ENCODE data around the gene XPR1.

XPR1 gene

DNA sequence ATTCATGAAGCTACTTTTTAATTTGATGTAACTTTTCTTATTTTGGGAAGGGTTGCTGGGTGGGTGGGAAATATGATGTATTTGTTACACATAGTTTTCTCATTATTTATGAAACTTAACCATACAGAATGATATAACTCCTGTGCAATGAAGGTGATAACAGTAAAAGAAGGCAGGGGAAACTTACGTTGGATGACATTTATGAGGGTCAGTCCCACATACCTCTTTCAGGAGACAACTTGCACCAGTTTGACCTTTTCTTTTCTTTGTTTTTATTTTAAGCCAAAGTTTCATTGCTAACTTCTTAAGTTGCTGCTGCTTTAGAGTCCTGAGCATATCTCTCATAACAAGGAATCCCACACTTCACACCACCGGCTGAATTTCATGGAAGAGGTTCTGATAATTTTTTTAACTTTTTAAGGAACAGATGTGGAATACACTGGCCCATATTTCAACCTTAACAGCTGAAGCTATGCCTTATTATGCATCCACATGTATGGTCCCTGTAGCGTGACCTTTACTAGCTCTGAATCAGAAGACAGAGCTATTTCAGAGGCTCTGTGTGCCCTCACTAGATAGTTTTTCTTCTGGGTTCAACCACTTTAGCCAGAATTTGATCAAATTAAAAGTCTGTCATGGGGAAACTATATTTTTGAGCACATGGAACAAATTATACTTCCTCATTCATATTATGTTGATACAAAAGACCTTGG lies 252.9 kb downstream of the XPR1 start:
- Histone ChIP-seq H3K36me3 (ENCODE audit: control insufficient read depth, low read depth, low read length) (peaks cover 3% of the 10 kb centered on the region), H3K4me1 (ENCODE audit: control insufficient read depth, low read depth, low read length) (no peaks in the 10 kb centered on the region), H3K27ac (ENCODE audit: low read length) (no peak overlapping the region)

DNA sequence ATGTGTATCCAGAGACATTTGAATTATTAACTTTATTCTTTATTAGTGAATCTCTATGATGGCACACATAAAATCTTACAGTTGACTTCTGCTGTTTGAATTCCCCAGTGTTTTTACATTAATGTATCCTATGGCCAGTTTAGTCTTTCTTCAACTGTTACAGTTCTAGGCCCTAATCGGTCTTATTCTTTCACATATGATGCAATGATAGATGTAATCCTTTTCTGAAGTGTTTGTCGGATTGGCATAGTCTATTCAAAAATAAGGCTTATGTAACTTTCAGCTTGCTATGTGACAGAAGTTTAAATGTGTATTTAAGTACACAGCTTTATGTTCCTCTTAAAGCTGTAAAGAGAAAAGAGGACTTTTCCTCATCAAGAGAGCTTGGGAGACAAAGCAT lies 254.5 kb downstream of the XPR1 start:
- Histone ChIP-seq H3K36me3 (ENCODE audit: control insufficient read depth, low read depth, low read length) (peaks cover 3% of the 10 kb centered on the region), H3K9me3 (ENCODE audit: control insufficient read depth, low read depth, low read length) (no peaks in the 10 kb centered on the region), H3K4me3 (ENCODE audit: low read length) (no peak overlapping the region), H3K4me1 (ENCODE audit: control insufficient read depth, low read depth, low read length) (no peaks in the 10 kb centered on the region), H3K27me3 (ENCODE audit: control insufficient read depth, insufficient read depth, low read length) (no peaks in the 10 kb centered on the region), H3K9ac (ENCODE audit: low read length) (no peak overlapping the region), H3K27ac (ENCODE audit: low read length) (no peak overlapping the region)

More for the DNA sequence above, 252.9 kb downstream of the XPR1 start:
- Histone ChIP-seq H3K9me3 (ENCODE audit: control insufficient read depth, low read depth, low read length) (no peaks in the 10 kb centered on the region), H3K27me3 (ENCODE audit: control insufficient read depth, insufficient read depth, low read length) (no peaks in the 10 kb centered on the region), H3K9ac (ENCODE audit: low read length) (no peak overlapping the region), H3K4me3 (ENCODE audit: low read length) (no peak overlapping the region)

DNA sequence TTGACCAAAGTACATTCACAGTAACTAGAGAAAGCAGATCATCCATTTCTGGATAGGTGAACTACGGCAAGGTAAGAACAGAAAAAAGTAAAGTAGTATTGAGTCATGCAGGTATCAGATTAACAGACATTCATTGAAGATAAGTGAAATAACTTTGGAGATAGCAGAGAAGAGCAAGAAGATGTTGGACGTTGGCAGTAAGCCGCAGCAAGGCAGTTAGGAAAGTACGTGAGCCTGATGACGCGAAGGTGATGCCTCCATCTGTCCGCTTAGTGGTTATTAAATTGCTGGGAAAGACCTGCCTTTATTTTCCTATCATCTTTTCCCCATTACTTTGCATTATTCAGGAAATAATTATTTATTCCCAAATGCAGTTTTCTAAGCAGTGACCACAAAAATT lies 256.0 kb downstream of the XPR1 start:
- Histone ChIP-seq H3K27ac (ENCODE audit: low read length) (no peak overlapping the region), H3K4me1 (ENCODE audit: control insufficient read depth, low read depth, low read length) (no peaks in the 10 kb centered on the region), H3K27me3 (ENCODE audit: control insufficient read depth, insufficient read depth, low read length) (no peaks in the 10 kb centered on the region), H3K9me3 (ENCODE audit: control insufficient read depth, low read depth, low read length) (no peaks in the 10 kb centered on the region), H3K4me3 (ENCODE audit: low read length) (no peak overlapping the region), H3K9ac (ENCODE audit: low read length) (no peak overlapping the region), H3K36me3 (ENCODE audit: control insufficient read depth, low read depth, low read length) (peaks cover 3% of the 10 kb centered on the region)

DNA sequence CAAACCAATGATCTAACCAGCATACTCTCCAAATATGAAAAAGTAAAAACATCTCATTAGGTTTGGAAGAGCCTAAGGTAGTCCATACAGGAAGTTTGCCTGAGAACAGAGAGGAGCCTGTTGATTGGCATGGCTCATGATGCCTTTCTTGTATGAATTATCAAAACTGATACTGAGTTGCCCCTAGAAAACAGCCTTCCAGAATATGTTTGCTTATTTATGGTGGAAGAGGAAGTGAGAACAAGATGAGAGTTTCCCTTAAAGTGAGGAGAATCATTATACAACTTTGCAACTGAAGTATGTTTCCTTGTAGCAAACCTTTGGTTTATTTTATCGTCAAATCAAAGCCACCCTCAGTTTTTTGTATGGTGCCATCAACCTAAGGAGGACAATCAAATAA lies 257.0 kb downstream of the XPR1 start:
- H3K27ac ChIP-seq (ENCODE audit: low read length), result no peak overlapping the region
- no peaks in the 10 kb centered on the region for H3K4me1 ChIP-seq (ENCODE audit: control insufficient read depth, low read depth, low read length)
- H3K9me3 ChIP-seq (ENCODE audit: control insufficient read depth, low read depth, low read length), result no peaks in the 10 kb centered on the region
- H3K4me3 ChIP-seq (ENCODE audit: low read length), result no peak overlapping the region
- no peaks in the 10 kb centered on the region for H3K27me3 ChIP-seq (ENCODE audit: control insufficient read depth, insufficient read depth, low read length)
- no peak overlapping the region for H3K9ac ChIP-seq (ENCODE audit: low read length)
- peaks cover 3% of the 10 kb centered on the region for H3K36me3 ChIP-seq (ENCODE audit: control insufficient read depth, low read depth, low read length)

DNA sequence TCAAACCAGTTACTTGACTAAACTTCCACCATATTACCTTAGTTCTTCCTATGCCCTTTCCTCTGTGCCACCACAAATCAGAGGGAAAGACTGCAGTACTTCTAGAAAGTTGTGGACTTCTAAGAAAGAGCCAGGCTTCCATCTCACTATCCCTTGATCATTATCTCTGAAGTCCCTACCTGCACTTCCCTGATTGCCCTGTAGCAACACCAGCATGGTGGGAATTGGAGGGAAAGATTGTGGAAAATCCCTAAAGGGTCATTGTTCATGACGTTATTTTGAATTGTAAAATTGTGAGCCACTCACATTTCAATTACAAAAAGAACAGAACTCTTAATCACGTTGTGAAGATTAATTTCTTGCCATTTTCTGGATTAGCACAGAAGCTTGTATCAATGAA lies 257.5 kb downstream of the XPR1 start:
- H3K4me1 ChIP-seq (ENCODE audit: control insufficient read depth, low read depth, low read length), result no peaks in the 10 kb centered on the region
- no peak overlapping the region for H3K9ac ChIP-seq (ENCODE audit: low read length)
- no peaks in the 10 kb centered on the region for H3K27me3 ChIP-seq (ENCODE audit: control insufficient read depth, insufficient read depth, low read length)
- no peak overlapping the region for H3K4me3 ChIP-seq (ENCODE audit: low read length)
- H3K27ac ChIP-seq (ENCODE audit: low read length), result no peak overlapping the region
- H3K9me3 ChIP-seq (ENCODE audit: control insufficient read depth, low read depth, low read length), result no peaks in the 10 kb centered on the region
- H3K36me3 ChIP-seq (ENCODE audit: control insufficient read depth, low read depth, low read length), result peaks cover under 1% of the 10 kb centered on the region

DNA sequence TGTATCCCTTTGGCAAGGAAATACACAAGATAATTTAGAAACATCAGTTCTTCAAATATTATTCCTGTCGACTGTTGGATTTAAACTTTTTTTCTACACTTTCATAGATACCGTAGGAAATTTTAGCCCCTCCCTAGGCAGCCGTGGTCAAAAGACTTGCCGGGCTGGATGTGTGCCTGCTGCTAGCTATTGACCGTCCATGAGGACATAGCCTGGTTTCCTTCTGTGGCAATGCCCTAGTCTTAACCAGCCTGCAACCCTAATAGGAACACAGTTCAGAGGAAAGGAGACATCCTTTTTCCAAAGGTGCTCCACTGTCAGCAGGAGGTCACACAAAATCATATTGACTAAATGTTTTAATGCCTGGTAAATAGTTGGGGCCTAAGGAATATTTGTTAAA lies 260.4 kb downstream of the XPR1 start:
- no peak overlapping the region for H3K4me3 ChIP-seq (ENCODE audit: low read length)
- H3K36me3 ChIP-seq (ENCODE audit: control insufficient read depth, low read depth, low read length), result no peaks in the 10 kb centered on the region

DNA sequence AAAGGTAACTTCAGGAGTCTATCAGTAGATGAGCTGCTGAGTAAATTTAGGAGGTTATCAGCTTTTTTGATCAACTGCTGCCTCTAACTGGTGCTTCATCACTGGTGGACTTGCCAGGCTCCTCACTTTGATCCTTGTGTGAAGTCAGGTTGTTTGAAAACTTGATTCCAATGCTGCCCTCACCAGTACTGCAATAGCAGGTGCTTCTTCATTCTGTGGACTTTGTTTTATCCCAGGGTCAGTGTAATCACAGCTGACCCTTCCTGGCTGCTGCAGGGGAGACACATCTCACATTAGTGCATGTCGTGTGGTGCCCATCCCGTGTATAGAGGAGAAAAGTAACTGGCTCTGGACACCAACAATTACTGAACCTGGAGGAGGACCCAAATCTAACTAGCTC lies 260.9 kb downstream of the XPR1 start:
- H3K4me1 ChIP-seq (ENCODE audit: control insufficient read depth, low read depth, low read length), result no peaks in the 10 kb centered on the region
- no peak overlapping the region for H3K4me3 ChIP-seq (ENCODE audit: low read length)
- H3K36me3 ChIP-seq (ENCODE audit: control insufficient read depth, low read depth, low read length), result no peaks in the 10 kb centered on the region
- no peak overlapping the region for H3K27ac ChIP-seq (ENCODE audit: low read length)
- H3K27me3 ChIP-seq (ENCODE audit: control insufficient read depth, insufficient read depth, low read length), result no peaks in the 10 kb centered on the region
- H3K9ac ChIP-seq (ENCODE audit: low read length), result no peak overlapping the region
- H3K9me3 ChIP-seq (ENCODE audit: control insufficient read depth, low read depth, low read length), result no peaks in the 10 kb centered on the region

More for the DNA sequence above, 260.4 kb downstream of the XPR1 start:
- Histone ChIP-seq H3K9me3 (ENCODE audit: control insufficient read depth, low read depth, low read length) (no peaks in the 10 kb centered on the region), H3K27me3 (ENCODE audit: control insufficient read depth, insufficient read depth, low read length) (no peaks in the 10 kb centered on the region), H3K4me1 (ENCODE audit: control insufficient read depth, low read depth, low read length) (no peaks in the 10 kb centered on the region), H3K9ac (ENCODE audit: low read length) (no peak overlapping the region), H3K27ac (ENCODE audit: low read length) (no peak overlapping the region)

DNA sequence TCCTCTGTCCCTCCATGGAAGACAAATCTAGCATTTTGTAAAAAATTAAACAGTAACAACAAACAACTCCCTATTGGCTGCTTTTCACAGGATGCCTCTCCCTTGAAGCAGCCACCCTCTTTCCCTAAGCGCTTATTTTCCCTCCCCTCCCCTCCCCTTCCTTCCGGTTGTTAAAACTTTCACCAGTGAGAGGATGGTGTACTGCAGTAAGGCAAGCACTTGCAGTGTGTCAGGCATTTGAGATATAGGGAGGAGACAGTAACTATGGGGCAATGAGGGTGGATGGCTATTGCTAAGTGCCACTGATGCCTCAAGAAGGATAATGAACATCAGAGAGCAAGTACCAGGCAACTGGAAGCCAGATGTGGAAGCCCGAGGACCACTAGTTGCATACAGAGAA lies 261.8 kb downstream of the XPR1 start:
- Histone ChIP-seq H3K9me3 (ENCODE audit: control insufficient read depth, low read depth, low read length) (no peaks in the 10 kb centered on the region), H3K36me3 (ENCODE audit: control insufficient read depth, low read depth, low read length) (no peaks in the 10 kb centered on the region), H3K4me1 (ENCODE audit: control insufficient read depth, low read depth, low read length) (peaks cover 4% of the 10 kb centered on the region), H3K4me3 (ENCODE audit: low read length) (no peak overlapping the region), H3K9ac (ENCODE audit: low read length) (no peak overlapping the region), H3K27ac (ENCODE audit: low read length) (no peak overlapping the region), H3K27me3 (ENCODE audit: control insufficient read depth, insufficient read depth, low read length) (no peaks in the 10 kb centered on the region)

DNA sequence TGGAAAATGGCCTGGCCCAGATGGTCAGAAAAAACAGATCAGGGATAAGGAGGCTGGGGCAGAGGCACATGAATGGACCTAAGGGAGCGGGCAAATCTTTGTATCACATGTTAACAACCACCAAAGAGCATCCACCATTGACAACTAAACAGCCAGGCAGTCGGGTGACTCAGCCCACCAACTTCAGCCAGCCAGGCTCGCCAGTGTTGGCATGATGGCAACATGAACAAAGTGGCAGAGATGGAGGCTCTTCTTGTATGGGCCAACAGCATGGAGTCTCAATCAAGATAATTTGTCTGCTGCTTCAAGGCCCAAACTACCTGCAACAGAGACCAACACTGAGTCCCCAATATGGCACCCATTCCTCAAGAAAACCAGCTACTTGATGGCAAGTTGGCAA lies 264.3 kb downstream of the XPR1 start:
- Histone ChIP-seq H3K9ac (ENCODE audit: low read length) (no peak overlapping the region), H3K27me3 (ENCODE audit: control insufficient read depth, insufficient read depth, low read length) (no peaks in the 10 kb centered on the region), H3K9me3 (ENCODE audit: control insufficient read depth, low read depth, low read length) (no peaks in the 10 kb centered on the region), H3K36me3 (ENCODE audit: control insufficient read depth, low read depth, low read length) (no peaks in the 10 kb centered on the region), H3K27ac (ENCODE audit: low read length) (no peak overlapping the region), H3K4me3 (ENCODE audit: low read length) (no peak overlapping the region), H3K4me1 (ENCODE audit: control insufficient read depth, low read depth, low read length) (peaks cover 15% of the 10 kb centered on the region)

DNA sequence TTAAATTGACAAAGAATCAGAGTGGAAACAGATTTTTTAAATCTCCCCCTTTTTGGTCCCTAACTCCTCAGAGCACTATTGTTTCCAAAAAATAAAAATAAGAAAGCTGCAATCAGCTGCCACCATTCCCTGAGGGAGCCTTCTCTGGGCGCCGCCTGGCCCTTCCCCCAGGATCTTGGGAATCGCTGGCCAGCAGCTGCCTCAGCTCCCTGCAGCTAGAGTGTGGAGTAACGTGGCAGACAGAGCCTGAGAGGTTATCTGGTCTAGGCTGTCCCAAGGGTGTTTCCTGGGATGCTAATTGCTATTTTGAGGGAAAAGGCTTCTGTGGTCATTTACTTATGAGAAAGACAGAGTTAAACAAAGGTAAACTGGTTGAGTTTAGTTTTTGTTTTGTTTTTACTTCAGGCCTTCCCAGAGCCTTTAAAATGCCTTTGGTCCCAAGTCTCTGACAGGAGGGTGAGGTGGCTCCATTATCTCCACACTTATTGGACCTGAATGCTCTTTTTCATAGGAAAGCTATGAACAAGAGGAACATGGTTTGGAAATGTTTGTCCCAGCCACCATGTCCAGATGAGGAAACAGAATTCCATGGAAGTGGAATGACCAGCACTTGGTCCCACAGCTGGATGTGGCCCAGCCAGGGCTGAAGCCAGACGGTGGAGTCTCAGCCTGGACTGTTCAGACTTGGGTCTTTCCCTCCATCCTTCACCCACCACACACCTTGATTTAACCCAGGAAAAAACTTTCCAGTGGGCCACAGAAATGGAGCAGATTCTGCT lies 266.8 kb downstream of the XPR1 start:
- no peaks in the 10 kb centered on the region for H3K36me3 ChIP-seq (ENCODE audit: control insufficient read depth, low read depth, low read length)
- no peak overlapping the region for H3K9ac ChIP-seq (ENCODE audit: low read length)
- no peak overlapping the region for H3K27ac ChIP-seq (ENCODE audit: low read length)
- no peaks in the 10 kb centered on the region for H3K9me3 ChIP-seq (ENCODE audit: control insufficient read depth, low read depth, low read length)
- H3K27me3 ChIP-seq (ENCODE audit: control insufficient read depth, insufficient read depth, low read length), result no peaks in the 10 kb centered on the region
- H3K4me1 ChIP-seq (ENCODE audit: control insufficient read depth, low read depth, low read length), result peaks cover 15% of the 10 kb centered on the region
- no peak overlapping the region for H3K4me3 ChIP-seq (ENCODE audit: low read length)

DNA sequence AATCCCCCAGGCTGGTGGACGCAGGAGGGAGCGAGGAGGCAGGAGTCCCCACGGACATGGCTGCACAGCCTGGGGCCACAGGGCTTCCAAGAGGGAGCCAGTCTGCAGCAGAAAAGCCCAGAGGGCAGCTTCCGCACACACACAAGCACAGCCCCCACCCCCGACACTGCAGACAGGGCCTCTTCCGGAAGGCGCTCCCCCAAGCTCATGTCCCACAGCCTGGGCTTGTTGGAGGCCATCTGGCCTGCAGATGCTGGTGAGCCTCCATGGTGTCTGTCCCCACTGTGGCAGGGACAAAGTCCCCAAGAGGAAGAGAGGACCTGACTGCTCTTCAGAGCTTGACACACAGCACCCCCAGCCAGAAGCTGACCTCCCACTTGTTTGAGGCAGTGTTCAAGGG lies 267.4 kb downstream of the XPR1 start:
- Histone ChIP-seq H3K4me3 (ENCODE audit: low read length) (no peak overlapping the region), H3K9me3 (ENCODE audit: control insufficient read depth, low read depth, low read length) (no peaks in the 10 kb centered on the region), H3K27me3 (ENCODE audit: control insufficient read depth, insufficient read depth, low read length) (no peaks in the 10 kb centered on the region), H3K9ac (ENCODE audit: low read length) (no peak overlapping the region), H3K27ac (ENCODE audit: low read length) (no peak overlapping the region), H3K4me1 (ENCODE audit: control insufficient read depth, low read depth, low read length) (peaks cover 15% of the 10 kb centered on the region), H3K36me3 (ENCODE audit: control insufficient read depth, low read depth, low read length) (no peaks in the 10 kb centered on the region)
